PC-3 (cell line): ENCODE data around the gene UTRN. TPM values are rescaled to one million over a fixed set of nuclear protein-coding genes. Genes with fewer than 3 reads are reported as not detected.

Source experiments
- ATAC-seq: fragments of 200-7000 bp; cut with Tn5 transposase; 2 replicates; pipeline ENCODE4 v1.9.1; 2020; ENCODE audit warnings: mild to moderate bottlenecking, moderate library complexity
- Bru-seq: library from RNA; stranded (reverse); fragments of 400-500 nt; gene quantifications from one replicate; lab custom pipeline; 2021; lab: Mats Ljungman, UMichigan
- BruChase-seq, 2 experiments: library from RNA; stranded (reverse); fragments of 400-500 nt; gene quantifications; one replicate each; lab custom pipeline; 2021; lab: Mats Ljungman, UMichigan
- BruUV-seq: library from RNA; stranded (reverse); fragments of 400-500 nt; replicated peaks from 2 replicates; lab custom pipeline; 2021; lab: Mats Ljungman, UMichigan
- CTCF ChIA-PET: fragments of 300-600 bp; sonication (Branson Sonifier 250); formaldehyde crosslinking; loops from one replicate; lab custom pipeline; 2022; ENCODE audit warnings: antibody characterized with exemption; lab: Charles Lee
- POLR2A ChIA-PET: fragments of 300-600 bp; sonication (Branson Sonifier 250); formaldehyde crosslinking; loops from one replicate; lab custom pipeline; 2022; ENCODE audit warnings: antibody characterized with exemption; ENCODE audit not compliant: unreplicated experiment; lab: Charles Lee
- DNase-seq: peaks from one replicate; pipeline ENCODE4 v3.0.0-alpha.2; 2015
- H2AFZ ChIP-seq: fragments of 300-600 bp; sonication (generic); 2 replicates; pipeline ENCODE4 v1.6.0; 2016; ENCODE audit warnings: antibody characterized with exemption, low read length
- H3F3A ChIP-seq: fragments of 300-600 bp; sonication (generic); one replicate; pipeline ENCODE4 v1.6.0; 2017; ENCODE audit warnings: antibody characterized with exemption, low read length, control low read depth, mild to moderate bottlenecking; ENCODE audit not compliant: unreplicated experiment
- H3K27ac ChIP-seq: fragments of 300-600 bp; sonication (generic); 2 replicates; pipeline ENCODE4 v1.5.1; 2016; ENCODE audit warnings: mild to moderate bottlenecking, low read length
- H3K27me3 ChIP-seq: fragments of 300-600 bp; sonication (generic); 2 replicates; pipeline ENCODE4 v1.6.1; 2016; ENCODE audit warnings: low read length, mixed read lengths
- H3K36me3 ChIP-seq: fragments of 300-600 bp; sonication (generic); 2 replicates; pipeline ENCODE4 v1.6.1; 2016; ENCODE audit warnings: low read depth, mixed run types, low read length, mixed read lengths
- H3K4me1 ChIP-seq: fragments of 300-600 bp; sonication (generic); 2 replicates; pipeline ENCODE4 v1.5.1; 2016; ENCODE audit warnings: low read length; ENCODE audit not compliant: insufficient read depth
- H3K4me2 ChIP-seq: fragments of 300-600 bp; sonication (generic); 2 replicates; pipeline ENCODE4 v1.6.0; 2016; ENCODE audit warnings: low read length
- H3K4me3 ChIP-seq: fragments of 300-600 bp; sonication (generic); 2 replicates; pipeline ENCODE4 v1.5.1; 2016; ENCODE audit warnings: mild to moderate bottlenecking, low read length, mixed read lengths
- H3K79me2 ChIP-seq: fragments of 300-600 bp; sonication (generic); 2 replicates; pipeline ENCODE4 v1.6.1; 2017; ENCODE audit warnings: low read length, mixed read lengths
- H3K9ac ChIP-seq: fragments of 300-600 bp; sonication (generic); 2 replicates; pipeline ENCODE4 v1.6.0; 2016; ENCODE audit warnings: mild to moderate bottlenecking, low read length
- H3K9me2 ChIP-seq: fragments of 300-600 bp; sonication (generic); replicated peaks from 2 replicates; pipeline ENCODE4 v1.6.1; 2016; ENCODE audit warnings: mixed run types, low read length, mixed read lengths
- H3K9me3 ChIP-seq: fragments of 300-600 bp; sonication (generic); 2 replicates; pipeline ENCODE4 v1.6.1; 2016; ENCODE audit warnings: low read length, mixed read lengths
- H4K20me1 ChIP-seq: fragments of 300-600 bp; sonication (generic); 2 replicates; pipeline ENCODE4 v1.6.1; 2016; ENCODE audit warnings: low read length, mixed read lengths
- CTCF ChIP-seq: fragments of 300-600 bp; sonication (generic); conservative IDR thresholded peaks from 2 replicates; pipeline ENCODE4 v1.5.1; 2017; ENCODE audit warnings: antibody characterized with exemption, low read depth, mild to moderate bottlenecking, low read length
- EZH2 ChIP-seq: fragments of 300-600 bp; sonication (generic); IDR thresholded peaks from one replicate; pipeline ENCODE4 v1.6.1; 2017; ENCODE audit warnings: antibody characterized with exemption, mild to moderate bottlenecking, low read length; ENCODE audit not compliant: unreplicated experiment
- EZH2phosphoT487 ChIP-seq: fragments of 300-600 bp; sonication (generic); IDR thresholded peaks from 2 replicates; pipeline ENCODE4 v1.6.1; 2018; ENCODE audit warnings: mild to moderate bottlenecking, antibody characterized with exemption, low read length, borderline replicate concordance
- intact Hi-C: fragments of 100-400 bp; cut with micrococcal nuclease; formaldehyde crosslinking; loops from 2 replicates; pipeline ENCODE4 v1.9.0; 2023
- long read RNA-seq: library from polyadenylated mRNA; unstranded; transcript quantifications from one replicate; pipeline ENCODE4 v2.0.0, GENCODE V29; 2021; ENCODE audit not compliant: unreplicated experiment
- total RNA-seq: library from RNA; depleted of rRNA; stranded (reverse); fragments of >200 nt; gene quantifications from 2 replicates; pipeline ENCODE4 v1.2.3, GENCODE V29; 2014; rRNA removed

UTRN gene
- total RNA-seq (49.0 and 58.3 TPM in 2 replicates), Bru-seq, nascent RNA (percentile 86 among the genes with signal in this experiment), BruChase-seq, experiment 1, labeled RNA remaining after a 6-hour chase (percentile 73 among the genes with signal in this experiment), BruChase-seq, experiment 2, labeled RNA remaining after a 2-hour chase (percentile 77 among the genes with signal in this experiment)
- long read RNA-seq, partial matches to known transcripts, result 22 of 42 reads
- long read RNA-seq, other reads (novel, unspliced or antisense), result 20 of 42 reads

GRCh38 chr6:144284783-144285547 is at the start of gene UTRN:
Gene UTRN (plus strand): TSS chr6:144285335. CDS start chr6:144291829, 6,494 bp downstream.
- Histone ChIP-seq H3K27me3 (no peaks in the 10 kb centered on the region), H3F3A (no peaks in the 10 kb centered on the region), H4K20me1 (no peaks in the 10 kb centered on the region), H3K4me3 (peak within 1 kb of the TSS; percentile 92), H3K79me2 (peaks cover 43% of the 10 kb centered on the region), H2AFZ (peak within 1 kb of the TSS; percentile 78), H3K9ac (peak within 1 kb of the TSS; percentile 94), H3K4me2 (peak within 1 kb of the TSS; percentile 81), H3K4me1 (peaks cover 14% of the 10 kb centered on the region), H3K36me3 (no peaks in the 10 kb centered on the region), H3K9me3 (no peaks in the 10 kb centered on the region), H3K9me2 (no peaks in the 10 kb centered on the region), H3K27ac (peak within 1 kb of the TSS; percentile 94)
- intact Hi-C loops, result loop anchor here (1.0 to 5.0 kb wide), 2 partner anchors 20 to 178 kb away; no protein-coding TSS in a partner anchor
- TF ChIP-seq EZH2phosphoT487 (no peak), CTCF (no peak), EZH2 (no peak)
- ChIA-PET CTCF (no interaction called here), POLR2A (interaction anchor here (0.9 kb wide), 1 partner anchor 68 kb away, joined by 12 read pairs; no protein-coding TSS in a partner anchor)
- ATAC-seq (peak; percentile 50), DNase-seq (peak; percentile 69)
- BruUV-seq, result no TSS peak

- ATAC-seq (no peak), DNase-seq (no peak)
- no peaks in the 10 kb centered on the region for H4K20me1 ChIP-seq
- H2AFZ ChIP-seq, result no peak overlapping the region
- ChIA-PET CTCF (no interaction called here), POLR2A (no interaction called here)
- H3K27me3 ChIP-seq, result no peaks in the 10 kb centered on the region
- no peak overlapping the region for H3K4me3 ChIP-seq
- H3K4me2 ChIP-seq, result no peak overlapping the region
- H3K27ac ChIP-seq, result no peak overlapping the region
- no TSS peak for BruUV-seq
- no peaks in the 10 kb centered on the region for H3K9me2 ChIP-seq
- no peaks in the 10 kb centered on the region for H3K79me2 ChIP-seq
- no peak overlapping the region for H3K9ac ChIP-seq
- no peaks in the 10 kb centered on the region for H3K9me3 ChIP-seq
- TF ChIP-seq CTCF (no peak), EZH2phosphoT487 (no peak), EZH2 (no peak)
- no peaks in the 10 kb centered on the region for H3F3A ChIP-seq
- H3K36me3 ChIP-seq, result no peaks in the 10 kb centered on the region
- H3K4me1 ChIP-seq, result no peaks in the 10 kb centered on the region
- intact Hi-C loops, result no loop called here
These were observed 40.4 kb upstream of the UTRN start for GRCh38 chr6:144244688-144245087.
